GM18526 (cell line): ENCODE measurements around the gene DST.

Source experiments
- POLR2A ChIP-seq: IDR thresholded peaks from 3 replicates; pipeline ENCODE4 v1.6.1; 2011; ENCODE audit not compliant: insufficient read length; ENCODE audit errors: extremely low read depth

DST gene

DNA sequence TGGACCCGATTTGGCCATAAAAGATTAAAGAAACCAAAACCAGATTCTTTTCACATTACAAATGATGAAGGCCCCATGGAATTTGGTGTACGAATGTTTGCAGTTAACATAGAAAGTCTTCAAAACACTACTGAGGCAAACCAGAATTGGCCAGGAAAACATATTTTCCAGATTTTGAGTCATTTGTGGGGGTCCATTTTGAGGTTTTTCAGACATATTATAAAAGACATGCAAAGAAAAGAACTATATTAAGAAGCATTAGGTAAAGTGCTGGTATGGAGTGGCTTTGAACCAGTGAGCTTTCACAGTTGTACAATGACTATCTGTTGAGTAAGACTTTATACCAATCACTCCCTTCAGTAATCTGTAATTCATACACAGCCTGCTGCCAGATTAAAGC lies 226.4 kb downstream of the DST start:
- TF ChIP-seq POLR2A, result no peak

DNA sequence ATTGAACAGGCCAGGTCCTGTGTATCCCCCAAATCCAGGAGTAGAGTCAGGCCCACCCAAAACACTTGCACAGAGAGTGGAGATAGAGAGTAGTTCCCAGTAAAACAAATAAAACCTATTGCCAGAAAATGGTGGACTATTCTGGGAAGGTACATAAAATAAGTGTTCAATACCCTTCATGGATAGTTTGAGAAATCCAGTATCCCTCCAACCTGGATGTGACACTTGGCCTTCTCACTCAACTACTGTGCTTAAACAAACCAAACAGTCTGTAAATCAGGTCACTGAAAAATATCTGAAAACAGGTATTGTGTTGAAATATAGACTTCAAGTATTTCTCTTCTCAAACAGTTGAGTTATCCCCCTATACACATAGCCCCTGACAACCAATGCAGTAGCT lies 233.7 kb downstream of the DST start:
- no peak for TF ChIP-seq POLR2A
